Stimulated activated CD8-positive, alpha-beta memory T cell treated with anti-CD3 and anti-CD28 coated beads, Interleukin-7, amount 100 ng/mL, for 48 hours (primary cell): Measurements from ENCODE around the gene SFSWAP.
A peak's percentile ranks its signal among the peaks of the same experiment; 100 is the strongest.
"Not testable (repeated sequence)": the region's sequence is repeated elsewhere in the genome, so short reads cannot be mapped to it uniquely, and the experiment has no call there.

ENCODE experiments used
- DNase-seq, 2 donors: peaks; one replicate each; pipeline ENCODE4 v3.0.0-alpha.2; 2020; ENCODE audit warnings: low read depth in 1 of 2; ENCODE audit errors: extremely low read depth in 1 of 2

The SFSWAP gene

GRCh38 chr12:131755305-131756113 lies 44.6 kb downstream of the SFSWAP start:
- peak in 1 of 2 donors; percentile 10 for DNase-seq

- DNase-seq, result no peak
Measured at GRCh38 chr12:131756441-131756840, 45.6 kb downstream of the SFSWAP start.

GRCh38 chr12:131757111-131757510 lies 46.2 kb downstream of the SFSWAP start:
- no peak for DNase-seq

GRCh38 chr12:131758016-131758739 lies 47.3 kb downstream of the SFSWAP start:
- no peak for DNase-seq

GRCh38 chr12:131759176-131759575 lies 48.3 kb downstream of the SFSWAP start:
- DNase-seq, result no peak

- no peak for DNase-seq
Measured at GRCh38 chr12:131761638-131762037, 50.7 kb downstream of the SFSWAP start.

- DNase-seq, result no peak
Measured at GRCh38 chr12:131764738-131765137, 53.8 kb downstream of the SFSWAP start.

GRCh38 chr12:131765961-131766360 lies 55.1 kb downstream of the SFSWAP start:
- DNase-seq, result no peak

GRCh38 chr12:131766382-131767107 lies 55.7 kb downstream of the SFSWAP start:
- no peak for DNase-seq

GRCh38 chr12:131770120-131770519 lies 59.2 kb downstream of the SFSWAP start:
- no peak for DNase-seq

GRCh38 chr12:131771965-131772364 lies 61.1 kb downstream of the SFSWAP start:
- no peak for DNase-seq

- no peak for DNase-seq
Measured at GRCh38 chr12:131773582-131774221, 62.8 kb downstream of the SFSWAP start.

- DNase-seq, result no peak
Measured at GRCh38 chr12:131774576-131775391, 63.9 kb downstream of the SFSWAP start.

GRCh38 chr12:131775392-131776236 lies 64.7 kb downstream of the SFSWAP start:
- DNase-seq, result no peak

GRCh38 chr12:131776237-131776889 lies 65.5 kb downstream of the SFSWAP start:
- DNase-seq, result no peak

GRCh38 chr12:131777269-131777668 lies 66.4 kb downstream of the SFSWAP start:
- not testable (repeated sequence) for DNase-seq

- no peak for DNase-seq
Measured at GRCh38 chr12:131779027-131779426, 68.1 kb downstream of the SFSWAP start.

GRCh38 chr12:131782061-131782460 lies 71.2 kb downstream of the SFSWAP start:
- DNase-seq, result no peak
